NB4 (cell line): ENCODE results near the gene PAM16.

Source experiments
- CTCF ChIP-seq: IDR thresholded peaks from one replicate; pipeline ENCODE4 v1.5.1; 2012; ENCODE audit warnings: low read depth, low read length
- MAX ChIP-seq: IDR thresholded peaks from 2 replicates; pipeline ENCODE4 v1.6.1; 2011; ENCODE audit warnings: low read depth, low read length
- MYC ChIP-seq: IDR thresholded peaks from 2 replicates; pipeline ENCODE4 v1.6.1; 2011; ENCODE audit warnings: low read depth, low read length
- POLR2A ChIP-seq: IDR thresholded peaks from 2 replicates; pipeline ENCODE4 v1.6.1; 2011; ENCODE audit warnings: mild to moderate bottlenecking; ENCODE audit not compliant: insufficient read length; ENCODE audit errors: extremely low read depth

- TF ChIP-seq CTCF, result no peak
- TF ChIP-seq POLR2A, result no peak
- no peak for TF ChIP-seq MAX
- no peak for TF ChIP-seq MYC
Measured at GRCh38 chr16:4337540-4338088, 13.5 kb downstream of the PAM16 start.
